HG02759 (cell line): Measurements from ENCODE around the gene TBC1D1.

Source experiments
- ATAC-seq: cut with Tn5 transposase; IDR thresholded peaks from one replicate; pipeline ENCODE4 v1.9.1; 2021; ENCODE audit warnings: mild to moderate bottlenecking, moderate library complexity; ENCODE audit not compliant: unreplicated experiment

Gene TBC1D1

GRCh38 chr4:37985730-37986275 lies 94.9 kb downstream of the TBC1D1 start:
- ATAC-seq: no peak

- no peak for ATAC-seq
Observed at GRCh38 chr4:37988670-37989069, 97.8 kb downstream of the TBC1D1 start.

GRCh38 chr4:37989398-37990260 lies 98.7 kb downstream of the TBC1D1 start:
- no peak for ATAC-seq

- ATAC-seq: no peak
Observed at GRCh38 chr4:37990731-37991245, 99.9 kb downstream of the TBC1D1 start.

GRCh38 chr4:37991623-37992410 lies 100.9 kb downstream of the TBC1D1 start:
- no peak for ATAC-seq

GRCh38 chr4:37993806-37994205 lies 102.9 kb downstream of the TBC1D1 start:
- ATAC-seq: no peak

GRCh38 chr4:37994569-37994968 lies 103.7 kb downstream of the TBC1D1 start:
- peak; percentile 71 for ATAC-seq

GRCh38 chr4:37995299-37995821 lies 104.5 kb downstream of the TBC1D1 start:
- ATAC-seq: no peak

GRCh38 chr4:37995981-37996775 lies 105.3 kb downstream of the TBC1D1 start:
- ATAC-seq: no peak

GRCh38 chr4:37998226-37998625 lies 107.3 kb downstream of the TBC1D1 start:
- no peak for ATAC-seq

GRCh38 chr4:37999000-37999716 lies 108.3 kb downstream of the TBC1D1 start:
- no peak for ATAC-seq

- ATAC-seq: no peak
Observed at GRCh38 chr4:37999965-38000364, 109.1 kb downstream of the TBC1D1 start.

GRCh38 chr4:38001927-38002326 lies 111.0 kb downstream of the TBC1D1 start:
- ATAC-seq: no peak

- no peak for ATAC-seq
Observed at GRCh38 chr4:38002451-38003071, 111.7 kb downstream of the TBC1D1 start.

GRCh38 chr4:38003102-38003501 lies 112.2 kb downstream of the TBC1D1 start:
- ATAC-seq: no peak

- no peak for ATAC-seq
Observed at GRCh38 chr4:38003628-38004027, 112.7 kb downstream of the TBC1D1 start.

- no peak for ATAC-seq
Observed at GRCh38 chr4:38004062-38004461, 113.2 kb downstream of the TBC1D1 start.

GRCh38 chr4:38004887-38005286 lies 114.0 kb downstream of the TBC1D1 start:
- no peak for ATAC-seq

- ATAC-seq: no peak
Observed at GRCh38 chr4:38005637-38006036, 114.8 kb downstream of the TBC1D1 start.
